HEK293 (cell line): ENCODE measurements around the gene ATP6V0C.

ENCODE experiments used
- KLF7 ChIP-seq: fragments of 450-650 bp; formaldehyde crosslinking; IDR thresholded peaks from 2 replicates; pipeline ENCODE4 v1.5.1; 2016; ENCODE audit warnings: missing biosample characterization, missing genetic modification characterization, borderline replicate concordance
- YY1 ChIP-seq: fragments of 450-650 bp; formaldehyde crosslinking; IDR thresholded peaks from 2 replicates; pipeline ENCODE4 v1.5.1; 2018; ENCODE audit warnings: missing biosample characterization, missing genetic modification characterization
- ZNF140 ChIP-seq: fragments of 450-650 bp; formaldehyde crosslinking; IDR thresholded peaks from 2 replicates; pipeline ENCODE4 v1.5.1; 2016; ENCODE audit warnings: missing biosample characterization, missing genetic modification characterization
- ZNF274 ChIP-seq, 2 experiments: fragments of 200-500 bp in 1 of 2; fragments of 450-650 bp in 1 of 2; sonication (Bioruptor generic) in 1 of 2; formaldehyde crosslinking in 1 of 2; IDR thresholded peaks; 2 replicates each; pipeline versions ENCODE4 v1.5.1 to v1.6.1; 2014 to 2016; ENCODE audit warnings: borderline replicate concordance in 1 of 2, inconsistent platforms in 1 of 2, low read length in 1 of 2, missing biosample characterization in 1 of 2, missing genetic modification characterization in 1 of 2
- ZNF341 ChIP-seq: fragments of 450-650 bp; formaldehyde crosslinking; IDR thresholded peaks from 2 replicates; pipeline ENCODE4; 2016; ENCODE audit warnings: low read depth, missing biosample characterization, missing genetic modification characterization
- ZNF37A ChIP-seq: fragments of 450-650 bp; IDR thresholded peaks from 2 replicates; pipeline ENCODE4 v1.5.1; 2018; ENCODE audit warnings: missing biosample characterization, missing genetic modification characterization
- TF ChIP-seq, protein P1 (sequence below): fragments of 450-650 bp; IDR thresholded peaks from 2 replicates; pipeline ENCODE4 v1.5.1; 2018; ENCODE audit warnings: missing biosample characterization, mild to moderate bottlenecking, missing genetic modification characterization

DNA sequence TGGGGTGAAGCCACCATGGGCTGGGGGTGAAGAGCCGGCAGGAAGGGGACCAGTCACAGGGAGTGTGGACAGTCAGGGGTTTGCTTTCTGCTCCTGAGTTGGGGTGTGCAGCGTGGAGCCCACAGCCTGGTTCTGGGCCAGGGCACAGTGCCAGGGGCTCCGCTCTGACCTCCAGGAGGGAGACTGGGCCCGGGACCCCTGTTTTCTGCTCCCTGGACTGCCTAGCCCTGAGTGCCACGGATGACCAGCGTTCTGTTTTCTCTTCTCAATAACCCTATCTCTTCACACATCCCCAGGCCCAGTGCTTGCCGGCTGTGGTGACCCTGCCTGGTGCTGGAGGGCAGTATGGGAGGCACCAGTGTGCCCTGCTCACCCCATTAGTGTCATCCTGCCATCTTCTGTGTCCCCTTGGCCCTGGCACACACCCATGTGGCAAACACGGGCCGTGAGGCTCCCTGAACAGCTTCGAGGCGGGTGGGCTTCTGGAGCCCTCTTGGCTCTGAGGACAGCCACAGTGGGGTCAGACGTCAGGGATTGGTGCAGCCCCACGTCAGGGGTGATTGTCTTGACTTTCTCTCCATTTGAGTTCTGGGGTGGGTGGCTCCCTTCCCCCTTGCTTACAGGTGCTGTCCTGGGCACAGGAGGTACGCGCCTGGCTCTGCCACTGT, 16.3 kb downstream of the ATP6V0C start:
- TF ChIP-seq KLF7 (tag by site-specific recombination) (no peak), ZNF37A (tag by site-specific recombination) (no peak), ZNF341 (tag by site-specific recombination) (no peak), ZNF140 (tag by site-specific recombination) (no peak), ZNF274 (IDR thresholded peaks at IDR 0.05; ENCODE audit: low read length) (no peak), ZNF274 (tag by site-specific recombination; IDR thresholded peaks at IDR 0.05; ENCODE audit: borderline replicate concordance) (no peak), YY1 (tag by site-specific recombination) (no peak)
- TF ChIP-seq, protein P1, sequence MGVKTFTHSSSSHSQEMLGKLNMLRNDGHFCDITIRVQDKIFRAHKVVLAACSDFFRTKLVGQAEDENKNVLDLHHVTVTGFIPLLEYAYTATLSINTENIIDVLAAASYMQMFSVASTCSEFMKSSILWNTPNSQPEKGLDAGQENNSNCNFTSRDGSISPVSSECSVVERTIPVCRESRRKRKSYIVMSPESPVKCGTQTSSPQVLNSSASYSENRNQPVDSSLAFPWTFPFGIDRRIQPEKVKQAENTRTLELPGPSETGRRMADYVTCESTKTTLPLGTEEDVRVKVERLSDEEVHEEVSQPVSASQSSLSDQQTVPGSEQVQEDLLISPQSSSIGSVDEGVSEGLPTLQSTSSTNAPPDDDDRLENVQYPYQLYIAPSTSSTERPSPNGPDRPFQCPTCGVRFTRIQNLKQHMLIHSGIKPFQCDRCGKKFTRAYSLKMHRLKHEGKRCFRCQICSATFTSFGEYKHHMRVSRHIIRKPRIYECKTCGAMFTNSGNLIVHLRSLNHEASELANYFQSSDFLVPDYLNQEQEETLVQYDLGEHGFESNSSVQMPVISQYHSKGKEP, result no peak
